ENCODE results near the gene TOM1. TPM values are rescaled to one million over a fixed set of nuclear protein-coding genes. Genes with fewer than 3 reads are reported as not detected.
A peak's percentile ranks its signal among the peaks of the same experiment; 100 is the strongest.

TOM1 gene
- total and polyA plus RNA-seq, 2 of the 13 experiments (the other 11 are each of a cell fraction or from before 2014, with no cell fraction given), result 30.8 to 87.3 TPM

GRCh38 chr22:35350539-35351503 lies 51.1 kb downstream of the TOM1 start (continued):
- TF ChIP-seq CHD4 (IDR thresholded peaks at IDR 0.05; ENCODE audit: borderline replicate concordance, low read length) (no peak), POLR2A (IDR thresholded peaks at IDR 0.05; ENCODE audit: insufficient read depth in 1 of 2, low read depth in 2 of 2, low read length in 2 of 2) (peak in 1 of 2 experiments; percentile 50; a peak in 2 of 4 replicates), TSC22D2 (CRISPR knock-in tag; IDR thresholded peaks at IDR 0.05; ENCODE audit: borderline replicate concordance) (0 out of 2 replicates have a peak, but pooled peaks have one; percentile 71), FUBP1 (CRISPR knock-in tag; IDR thresholded peaks at IDR 0.05; ENCODE audit: borderline replicate concordance) (no peak), POLR2AphosphoS5 (IDR thresholded peaks at IDR 0.05; ENCODE audit: low read depth, low read length) (no peak), ZBTB49 (CRISPR knock-in tag; IDR thresholded peaks at IDR 0.05; ENCODE audit: borderline replicate concordance) (peak; percentile 78; the same call in 1 of the 2 replicates), SIN3B (IDR thresholded peaks at IDR 0.05; ENCODE audit: low read length) (no peak), ZNF232 (CRISPR knock-in tag; IDR thresholded peaks at IDR 0.05; ENCODE audit: borderline replicate concordance) (peak; percentile 57; the same call in 1 of the 2 replicates), ZNF3 (CRISPR knock-in tag; IDR thresholded peaks at IDR 0.05) (no peak), CBX5 (CRISPR knock-in tag; IDR thresholded peaks at IDR 0.05; ENCODE audit: borderline replicate concordance) (peak; percentile 62; the same call in 1 of the 2 replicates), IKZF5 (CRISPR knock-in tag; IDR thresholded peaks at IDR 0.05) (peak; percentile 61; the same call in 1 of the 2 replicates)
- TF ChIP-seq, protein P1, sequence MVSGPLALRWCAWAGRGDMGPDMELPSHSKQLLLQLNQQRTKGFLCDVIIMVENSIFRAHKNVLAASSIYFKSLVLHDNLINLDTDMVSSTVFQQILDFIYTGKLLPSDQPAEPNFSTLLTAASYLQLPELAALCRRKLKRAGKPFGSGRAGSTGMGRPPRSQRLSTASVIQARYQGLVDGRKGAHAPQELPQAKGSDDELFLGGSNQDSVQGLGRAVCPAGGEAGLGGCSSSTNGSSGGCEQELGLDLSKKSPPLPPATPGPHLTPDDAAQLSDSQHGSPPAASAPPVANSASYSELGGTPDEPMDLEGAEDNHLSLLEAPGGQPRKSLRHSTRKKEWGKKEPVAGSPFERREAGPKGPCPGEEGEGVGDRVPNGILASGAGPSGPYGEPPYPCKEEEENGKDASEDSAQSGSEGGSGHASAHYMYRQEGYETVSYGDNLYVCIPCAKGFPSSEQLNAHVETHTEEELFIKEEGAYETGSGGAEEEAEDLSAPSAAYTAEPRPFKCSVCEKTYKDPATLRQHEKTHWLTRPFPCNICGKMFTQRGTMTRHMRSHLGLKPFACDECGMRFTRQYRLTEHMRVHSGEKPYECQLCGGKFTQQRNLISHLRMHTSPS (CRISPR knock-in tag; IDR thresholded peaks at IDR 0.05; ENCODE audit: low read depth), result peak; percentile 38
- TF ChIP-seq, protein P2, sequence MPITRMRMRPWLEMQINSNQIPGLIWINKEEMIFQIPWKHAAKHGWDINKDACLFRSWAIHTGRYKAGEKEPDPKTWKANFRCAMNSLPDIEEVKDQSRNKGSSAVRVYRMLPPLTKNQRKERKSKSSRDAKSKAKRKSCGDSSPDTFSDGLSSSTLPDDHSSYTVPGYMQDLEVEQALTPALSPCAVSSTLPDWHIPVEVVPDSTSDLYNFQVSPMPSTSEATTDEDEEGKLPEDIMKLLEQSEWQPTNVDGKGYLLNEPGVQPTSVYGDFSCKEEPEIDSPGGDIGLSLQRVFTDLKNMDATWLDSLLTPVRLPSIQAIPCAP (CRISPR knock-in tag; IDR thresholded peaks at IDR 0.05; ENCODE audit: low read depth), result no peak
- TF ChIP-seq, protein P3, sequence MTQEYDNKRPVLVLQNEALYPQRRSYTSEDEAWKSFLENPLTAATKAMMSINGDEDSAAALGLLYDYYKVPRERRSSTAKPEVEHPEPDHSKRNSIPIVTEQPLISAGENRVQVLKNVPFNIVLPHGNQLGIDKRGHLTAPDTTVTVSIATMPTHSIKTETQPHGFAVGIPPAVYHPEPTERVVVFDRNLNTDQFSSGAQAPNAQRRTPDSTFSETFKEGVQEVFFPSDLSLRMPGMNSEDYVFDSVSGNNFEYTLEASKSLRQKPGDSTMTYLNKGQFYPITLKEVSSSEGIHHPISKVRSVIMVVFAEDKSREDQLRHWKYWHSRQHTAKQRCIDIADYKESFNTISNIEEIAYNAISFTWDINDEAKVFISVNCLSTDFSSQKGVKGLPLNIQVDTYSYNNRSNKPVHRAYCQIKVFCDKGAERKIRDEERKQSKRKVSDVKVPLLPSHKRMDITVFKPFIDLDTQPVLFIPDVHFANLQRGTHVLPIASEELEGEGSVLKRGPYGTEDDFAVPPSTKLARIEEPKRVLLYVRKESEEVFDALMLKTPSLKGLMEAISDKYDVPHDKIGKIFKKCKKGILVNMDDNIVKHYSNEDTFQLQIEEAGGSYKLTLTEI (CRISPR knock-in tag; conservative IDR thresholded peaks at IDR 0.05), result no peak
- TF ChIP-seq, protein P4, sequence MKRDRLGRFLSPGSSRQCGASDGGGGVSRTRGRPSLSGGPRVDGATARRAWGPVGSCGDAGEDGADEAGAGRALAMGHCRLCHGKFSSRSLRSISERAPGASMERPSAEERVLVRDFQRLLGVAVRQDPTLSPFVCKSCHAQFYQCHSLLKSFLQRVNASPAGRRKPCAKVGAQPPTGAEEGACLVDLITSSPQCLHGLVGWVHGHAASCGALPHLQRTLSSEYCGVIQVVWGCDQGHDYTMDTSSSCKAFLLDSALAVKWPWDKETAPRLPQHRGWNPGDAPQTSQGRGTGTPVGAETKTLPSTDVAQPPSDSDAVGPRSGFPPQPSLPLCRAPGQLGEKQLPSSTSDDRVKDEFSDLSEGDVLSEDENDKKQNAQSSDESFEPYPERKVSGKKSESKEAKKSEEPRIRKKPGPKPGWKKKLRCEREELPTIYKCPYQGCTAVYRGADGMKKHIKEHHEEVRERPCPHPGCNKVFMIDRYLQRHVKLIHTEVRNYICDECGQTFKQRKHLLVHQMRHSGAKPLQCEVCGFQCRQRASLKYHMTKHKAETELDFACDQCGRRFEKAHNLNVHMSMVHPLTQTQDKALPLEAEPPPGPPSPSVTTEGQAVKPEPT (CRISPR knock-in tag; IDR thresholded peaks at IDR 0.05; ENCODE audit: low read depth), result peak; percentile 57; the same call in 1 of the 2 replicates
